Measurements from ENCODE around the gene AHNAK. TPM values are rescaled to one million over a fixed set of nuclear protein-coding genes. Genes with fewer than 3 reads are reported as not detected.
A peak's percentile ranks its signal among the peaks of the same experiment; 100 is the strongest.

The AHNAK gene
- total and polyA plus RNA-seq, 2 donors (not counting 3 experiments of a cell fraction or from before 2014, with no cell fraction given): 35.2 to 436 TPM

DNA sequence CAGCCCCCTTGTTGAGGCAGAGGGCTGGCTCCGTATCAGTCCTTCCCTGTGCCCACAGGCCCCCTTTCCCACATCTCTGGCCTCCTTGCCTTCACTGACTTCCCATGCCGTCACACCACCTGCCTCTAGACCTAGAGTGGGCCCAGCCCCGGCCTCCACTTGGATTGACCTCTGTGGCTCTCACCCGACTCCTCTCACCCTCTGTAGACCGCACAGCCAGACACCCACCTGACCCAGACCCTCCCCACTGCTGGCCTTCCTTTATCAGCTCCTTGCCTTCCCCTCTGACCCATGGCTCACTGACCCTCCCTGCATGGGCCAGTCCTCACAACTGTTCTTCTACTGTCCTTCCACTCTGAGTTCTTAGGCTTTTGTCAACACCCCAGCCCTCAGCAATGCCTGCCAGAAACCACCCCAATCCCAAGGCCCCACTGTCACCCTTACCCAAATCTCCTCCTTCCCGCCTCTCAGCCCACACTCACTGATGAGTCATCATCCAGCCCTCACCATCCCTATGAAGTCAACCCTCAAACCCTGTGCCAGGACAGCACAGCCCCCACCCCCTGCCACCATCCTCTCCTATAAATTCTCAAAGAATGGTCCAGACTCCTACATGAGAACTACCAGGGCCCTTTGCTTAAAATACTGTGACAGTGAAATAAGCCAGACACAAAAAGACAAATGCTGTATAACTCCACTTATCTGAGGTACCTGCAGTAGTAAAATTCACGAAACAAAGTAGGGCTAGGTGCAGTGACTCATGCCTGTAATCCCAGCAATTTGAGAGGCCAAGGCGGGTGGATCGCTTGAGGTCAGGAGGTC lies 74.3 kb downstream of the AHNAK start:
- Histone ChIP-seq H3K79me2 (ENCODE audit: control insufficient read depth, insufficient read depth, low read length) (no peaks in the 10 kb centered on the region), H3K4me3 (replicated peaks in 1 of 3; ENCODE audit: insufficient read depth in 1 of 3, low read depth in 1 of 3, low read length in 3 of 3) (no peak overlapping the region), H3K27me3 (ENCODE audit: control insufficient read depth in 2 of 2, insufficient read depth in 2 of 2, low read length in 2 of 2) (no peaks in the 10 kb centered on the region), H3K9me1 (replicated peaks; ENCODE audit: control insufficient read depth, extremely low read depth, insufficient read depth, low read length) (no peaks in the 10 kb centered on the region), H3K27ac (ENCODE audit: insufficient read depth, low read depth, low read length) (no peak overlapping the region), H3K4me2 (ENCODE audit: insufficient read depth, low read length) (no peak overlapping the region), H3K4me1 (ENCODE audit: control insufficient read depth, extremely low read depth, insufficient read depth, low read length) (no peaks in the 10 kb centered on the region), H3K36me3 (ENCODE audit: control insufficient read depth in 2 of 2, extremely low read depth in 1 of 2, insufficient read depth in 2 of 2, low read length in 2 of 2) (no peaks in the 10 kb centered on the region), H3K9me3 (replicated peaks; ENCODE audit: control insufficient read depth, insufficient read depth, low read length) (no peaks in the 10 kb centered on the region), H3K9ac (replicated peaks; ENCODE audit: extremely low read depth, insufficient read depth, low read length) (no peak overlapping the region), H4K20me1 (replicated peaks; ENCODE audit: control insufficient read depth, extremely low read depth, insufficient read depth, low read length) (no peaks in the 10 kb centered on the region), H2AFZ (ENCODE audit: low read depth, low read length) (no peak overlapping the region)
- BruUV-seq (replicated peaks): no TSS peak
- ChIA-PET POLR2A (no interaction called here), CTCF (no interaction called here)
- DNase-seq (ENCODE audit: low read depth, low spot score) (no peak), FAIRE-seq (no peak)
- dilution Hi-C loops (cut with MboI; ENCODE audit: extremely low pct_ligation_motif_present, low sequenced_read_pairs): no loop called here
- intact Hi-C loops (cut with micrococcal nuclease): no loop called here
- no peak for TF ChIP-seq EZH2 (IDR thresholded peaks at IDR 0.05; ENCODE audit: borderline replicate concordance, low read depth, low read length, severe bottlenecking)
- TF ChIP-seq JUN (IDR thresholded peaks at IDR 0.05; ENCODE audit: borderline replicate concordance, insufficient read depth, insufficient read length, low read depth): peak; percentile 41

DNA sequence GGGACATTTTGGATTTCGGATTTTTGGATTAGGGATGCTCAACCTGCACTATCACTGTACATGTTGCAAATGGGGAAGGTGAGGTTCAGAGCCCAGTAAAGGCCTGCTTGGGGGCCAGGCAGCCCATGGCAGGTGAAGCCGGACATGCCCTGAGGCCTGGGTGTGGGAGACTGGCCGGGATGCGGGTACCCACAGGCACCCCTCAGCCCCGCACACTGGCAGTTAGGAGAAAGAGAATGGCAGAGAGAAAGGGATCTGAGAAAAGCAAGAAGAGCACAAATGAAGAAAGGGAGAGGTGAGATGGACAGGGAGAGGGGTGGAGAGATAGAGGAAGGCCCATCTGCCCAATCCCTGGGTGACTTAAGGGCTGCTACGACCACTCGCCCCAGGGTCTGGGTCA lies 75.0 kb downstream of the AHNAK start:
- POLR2A ChIA-PET: no interaction called here
- Histone ChIP-seq H3K4me3 (replicated peaks in 1 of 3; ENCODE audit: insufficient read depth in 1 of 3, low read depth in 1 of 3, low read length in 3 of 3) (no peak overlapping the region), H3K27ac (ENCODE audit: insufficient read depth, low read depth, low read length) (no peak overlapping the region), H3K36me3 (ENCODE audit: control insufficient read depth in 2 of 2, extremely low read depth in 1 of 2, insufficient read depth in 2 of 2, low read length in 2 of 2) (no peaks in the 10 kb centered on the region), H3K79me2 (ENCODE audit: control insufficient read depth, insufficient read depth, low read length) (no peaks in the 10 kb centered on the region), H2AFZ (ENCODE audit: low read depth, low read length) (no peak overlapping the region), H3K9me1 (replicated peaks; ENCODE audit: control insufficient read depth, extremely low read depth, insufficient read depth, low read length) (no peaks in the 10 kb centered on the region), H4K20me1 (replicated peaks; ENCODE audit: control insufficient read depth, extremely low read depth, insufficient read depth, low read length) (no peaks in the 10 kb centered on the region), H3K4me2 (ENCODE audit: insufficient read depth, low read length) (no peak overlapping the region), H3K9ac (replicated peaks; ENCODE audit: extremely low read depth, insufficient read depth, low read length) (no peak overlapping the region), H3K27me3 (ENCODE audit: control insufficient read depth in 2 of 2, insufficient read depth in 2 of 2, low read length in 2 of 2) (no peaks in the 10 kb centered on the region), H3K4me1 (ENCODE audit: control insufficient read depth, extremely low read depth, insufficient read depth, low read length) (no peaks in the 10 kb centered on the region), H3K9me3 (replicated peaks; ENCODE audit: control insufficient read depth, insufficient read depth, low read length) (no peaks in the 10 kb centered on the region)
- FAIRE-seq (no peak), DNase-seq (ENCODE audit: low read depth, low spot score) (no peak)
- BruUV-seq (replicated peaks): no TSS peak
- intact Hi-C loops (cut with micrococcal nuclease): no loop called here
- CTCF ChIA-PET: no interaction called here
- TF ChIP-seq POLR2A (IDR thresholded peaks at IDR 0.05; ENCODE audit: low read depth, low read length): no peak
- dilution Hi-C loops (cut with MboI; ENCODE audit: extremely low pct_ligation_motif_present, low sequenced_read_pairs): no loop called here
